ENCODE data around the gene CCT6B.

GRCh38 chr17:35010093-35010492 lies 48.8 kb upstream of the CCT6B start:
- TF ChIP-seq EZH2phosphoT487 (IDR thresholded peaks at IDR 0.05; ENCODE audit: low read depth) (no peak), CTCF (IDR thresholded peaks at IDR 0.05; ENCODE audit: low read depth, low read length) (no peak)
